Tongue (tissue), 2 donors: ENCODE measurements around the gene BMP8B. TPM values are rescaled to one million over a fixed set of nuclear protein-coding genes. Genes with fewer than 3 reads are reported as not detected.

Experiments used
- DNase-seq: peaks from one replicate; pipeline ENCODE4 v3.0.0-alpha.2; 2015
- total RNA-seq: library from RNA; depleted of rRNA; stranded (reverse); fragments of >200 nt; gene quantifications from one replicate; pipeline ENCODE4 v1.2.3, GENCODE V29; 2014

The BMP8B gene
- total RNA-seq, 1 donor from 2014 or later: 2.7 TPM

GRCh38 chr1:39758556-39759435 lies 29.9 kb downstream of the BMP8B start:
- no peak for DNase-seq

GRCh38 chr1:39757501-39757900 lies 31.2 kb downstream of the BMP8B start:
- DNase-seq: no peak

DNA sequence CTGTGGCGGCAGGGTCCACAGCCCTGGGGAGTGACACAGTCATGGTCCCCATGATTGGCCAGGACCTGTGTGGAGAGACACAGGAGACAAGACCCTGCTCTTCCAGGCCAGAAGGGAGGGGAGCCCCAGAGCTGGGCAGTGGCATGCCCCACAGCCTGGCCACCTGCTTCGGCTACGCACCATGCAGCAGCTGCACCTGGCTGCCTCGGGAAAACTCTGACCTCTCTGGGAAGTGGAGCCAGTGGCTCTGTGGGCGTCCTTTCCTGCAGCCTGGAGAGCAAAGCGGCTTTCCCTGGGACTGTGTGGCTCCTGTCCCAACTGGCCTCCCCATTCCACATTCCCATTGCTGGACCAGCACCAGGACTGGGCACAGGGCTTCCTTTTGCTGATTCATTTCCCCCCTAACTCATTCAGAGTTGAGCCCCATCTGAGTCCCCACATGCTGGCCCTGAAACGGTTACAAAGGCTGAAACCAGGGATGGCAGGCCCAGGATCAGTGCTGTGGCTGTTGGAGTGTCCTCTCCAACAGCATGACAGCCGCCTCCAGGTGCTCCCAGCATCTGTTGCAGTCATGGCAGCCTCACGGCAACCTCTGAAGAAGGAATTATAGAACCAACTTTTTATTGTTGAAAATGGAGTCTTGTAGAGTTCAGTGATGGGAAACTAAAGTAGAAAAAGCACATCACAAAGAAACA lies 32.6 kb downstream of the BMP8B start:
- DNase-seq: no peak

DNA sequence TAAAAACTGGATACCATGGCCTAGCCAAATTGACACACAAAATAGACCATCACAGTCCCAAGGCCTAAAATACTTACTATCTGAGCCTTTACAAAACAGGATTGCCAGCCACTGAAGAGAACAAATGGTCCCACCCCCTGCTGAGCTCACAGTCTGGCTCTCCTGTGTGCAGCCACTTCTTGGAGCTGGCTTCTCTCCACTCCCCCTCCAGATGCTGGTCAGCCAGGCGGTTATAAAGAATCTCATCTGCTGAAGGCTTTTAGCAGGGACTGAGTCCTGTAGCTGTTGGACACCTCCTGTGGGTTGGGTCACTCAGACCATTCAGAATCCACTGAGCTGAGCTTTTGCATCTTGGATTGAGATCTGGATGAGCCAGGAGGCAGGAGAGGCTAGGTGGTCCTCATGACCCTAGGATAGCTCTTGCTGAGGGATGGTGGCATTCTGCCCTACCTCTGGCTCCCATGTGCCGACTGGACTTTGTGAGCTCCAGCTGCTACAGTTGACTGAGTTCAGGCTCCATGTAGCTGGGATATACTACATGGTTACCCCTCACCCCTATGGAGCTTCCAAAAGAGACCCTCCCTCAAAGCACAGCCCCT lies 33.7 kb downstream of the BMP8B start:
- DNase-seq: no peak

- no peak for DNase-seq
These were observed 34.6 kb downstream of the BMP8B start for GRCh38 chr1:39754026-39754570.

- DNase-seq: no peak
These were observed 35.3 kb downstream of the BMP8B start for GRCh38 chr1:39753132-39754025.

- DNase-seq: no peak
These were observed 36.0 kb downstream of the BMP8B start for GRCh38 chr1:39752703-39753102.

DNA sequence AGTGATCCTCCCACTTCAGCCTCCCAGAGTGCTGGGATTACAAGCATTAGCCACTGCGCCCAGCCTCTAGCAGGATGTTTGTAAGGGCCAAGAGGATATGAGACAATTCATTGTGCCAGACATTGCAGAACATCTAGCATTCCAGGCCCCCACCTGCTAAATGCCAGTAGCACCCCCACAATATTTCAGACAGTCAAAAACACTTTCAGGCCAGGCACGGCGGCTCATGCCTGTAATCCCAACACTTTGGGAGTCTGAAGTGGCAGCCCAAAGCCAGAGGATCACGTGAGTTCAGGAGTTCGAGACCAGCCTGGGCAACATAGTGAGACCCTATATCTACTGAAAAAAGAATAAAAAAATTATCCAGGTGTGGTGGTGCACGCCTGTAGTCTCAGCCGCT lies 37.1 kb downstream of the BMP8B start:
- DNase-seq: no peak

GRCh38 chr1:39745016-39745670 lies 43.5 kb downstream of the BMP8B start:
- DNase-seq: no peak

- DNase-seq: peak; percentile 96
These were observed 49.9 kb downstream of the BMP8B start, which contains the start of gene PPIE for GRCh38 chr1:39738622-39739366. PPIE (plus strand) TSS chr1:39738882; CDS start chr1:39738901, 19 bp downstream.

DNA sequence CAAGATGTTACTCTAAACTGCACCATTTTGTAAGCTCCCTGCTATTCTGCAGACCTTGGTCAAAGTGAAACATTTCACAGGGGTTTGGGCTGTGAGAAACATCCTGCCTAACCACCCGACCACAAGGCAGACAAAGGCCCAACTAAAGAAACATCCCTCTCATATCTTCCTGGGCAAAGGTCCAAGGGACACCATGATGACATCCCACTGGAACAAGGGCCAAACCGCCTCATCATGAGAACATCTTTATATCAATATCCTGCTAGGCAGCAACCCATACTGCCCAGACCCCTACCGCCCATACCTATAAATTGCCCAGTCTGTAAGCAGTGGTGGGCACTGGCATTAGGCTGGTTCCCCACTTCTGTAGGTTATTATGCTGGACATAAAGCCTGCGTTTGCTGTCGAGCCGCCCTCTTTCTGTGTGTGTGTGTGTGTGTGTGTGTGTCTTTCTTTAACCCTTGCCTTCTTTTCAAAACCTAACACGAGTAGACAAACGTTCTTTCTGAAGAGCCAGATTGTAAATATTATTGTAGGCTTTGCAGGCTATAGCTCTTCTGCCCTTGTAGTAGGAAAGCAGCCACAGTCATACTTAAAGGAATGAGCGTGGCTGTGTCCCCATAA lies 51.0 kb downstream of the BMP8B start:
- peak; percentile 6 for DNase-seq

- DNase-seq: no peak
These were observed 52.9 kb downstream of the BMP8B start for GRCh38 chr1:39735731-39736130.

DNA sequence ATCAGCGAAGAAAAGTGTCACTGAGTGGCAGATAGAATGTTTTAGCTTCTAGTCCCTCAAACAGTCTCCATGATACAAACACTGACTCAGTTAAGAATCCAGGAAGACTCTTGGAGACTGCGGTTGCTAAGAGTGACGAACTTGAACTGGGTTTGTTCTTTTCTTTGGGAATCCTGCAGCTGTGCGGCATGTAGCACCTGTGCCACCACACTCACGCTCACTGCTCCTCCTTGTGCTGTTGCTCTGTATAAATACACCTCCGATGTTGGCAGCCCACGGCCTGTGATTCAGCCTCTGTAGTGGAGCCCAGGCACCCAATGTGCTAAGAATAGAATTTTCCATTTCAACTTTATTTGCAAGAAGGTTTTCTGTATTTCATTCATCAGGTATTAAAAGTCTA lies 55.5 kb downstream of the BMP8B start:
- DNase-seq: no peak

GRCh38 chr1:39732730-39733129 lies 55.9 kb downstream of the BMP8B start:
- no peak for DNase-seq

DNA sequence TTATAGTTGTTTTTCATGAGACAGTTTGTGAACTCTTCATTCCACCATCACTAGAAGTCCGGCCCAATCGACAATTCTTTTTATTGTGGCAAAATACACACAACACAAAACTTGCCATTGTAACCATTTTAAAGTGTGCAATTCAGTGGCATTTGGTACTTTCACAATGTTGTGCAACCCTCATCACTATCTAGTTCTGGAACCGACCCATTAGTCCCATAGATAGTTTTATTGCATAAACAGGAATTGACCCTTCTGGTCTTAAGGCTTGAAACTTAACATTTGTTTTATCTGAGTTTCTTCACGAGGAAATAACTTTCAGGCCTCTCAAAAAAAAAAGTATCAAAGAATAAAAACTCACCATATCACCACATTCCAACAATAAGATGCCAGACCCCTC lies 58.8 kb downstream of the BMP8B start:
- no peak for DNase-seq

- no peak for DNase-seq
These were observed 59.6 kb downstream of the BMP8B start for GRCh38 chr1:39729030-39729429.

DNA sequence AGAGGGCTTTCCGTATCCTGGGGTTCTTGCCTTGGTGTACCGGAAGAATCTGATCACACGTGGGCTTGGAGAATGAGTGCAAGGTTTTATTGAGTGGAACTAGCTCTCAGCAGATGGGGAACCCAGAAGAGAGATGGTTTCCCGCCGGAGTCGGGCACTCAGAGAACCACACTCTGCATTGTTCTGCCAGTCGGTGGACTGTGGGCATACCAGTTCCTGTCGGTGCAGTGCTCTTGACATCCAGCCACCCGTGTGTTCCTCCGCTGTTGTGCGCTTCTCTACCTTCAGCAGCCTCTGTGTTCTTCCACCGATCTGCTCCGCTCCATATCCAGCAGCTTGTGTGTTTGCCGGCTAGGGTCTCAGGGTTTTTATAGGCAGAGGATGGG lies 60.7 kb downstream of the BMP8B start:
- no peak for DNase-seq

DNA sequence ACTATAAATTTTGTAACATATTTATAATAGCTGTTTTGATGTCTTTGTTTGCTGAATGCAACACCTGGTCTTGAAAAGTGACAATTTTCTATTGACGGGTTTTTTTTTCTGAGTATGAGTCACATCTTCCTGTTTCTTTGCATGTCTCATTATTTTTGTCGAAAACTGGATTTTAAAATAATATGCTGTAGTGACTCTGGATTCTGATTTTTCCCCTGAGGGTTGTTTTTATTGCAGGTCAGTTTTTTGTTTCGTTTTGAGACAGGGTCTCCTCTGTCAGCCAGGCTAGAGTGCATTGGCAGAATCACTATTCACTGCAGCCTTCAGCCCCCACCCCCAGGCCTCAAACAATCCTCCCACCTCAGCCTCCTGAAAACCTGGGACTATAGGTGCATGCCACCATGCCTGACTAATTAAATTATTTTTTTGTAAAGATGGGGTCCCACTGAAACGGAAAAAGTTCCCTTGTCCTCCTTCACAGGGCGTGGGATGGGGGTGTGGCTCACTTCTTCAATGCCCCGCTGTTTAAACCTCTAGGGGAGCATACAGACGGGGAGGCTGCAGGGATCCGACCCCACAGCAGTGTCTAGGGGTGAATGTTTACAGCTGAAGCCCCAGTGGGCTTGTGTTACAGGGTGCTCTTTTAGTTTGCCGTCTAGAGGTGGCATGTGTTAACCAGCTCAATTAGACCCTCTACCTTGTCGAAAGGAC lies 61.3 kb downstream of the BMP8B start:
- no peak for DNase-seq

DNA sequence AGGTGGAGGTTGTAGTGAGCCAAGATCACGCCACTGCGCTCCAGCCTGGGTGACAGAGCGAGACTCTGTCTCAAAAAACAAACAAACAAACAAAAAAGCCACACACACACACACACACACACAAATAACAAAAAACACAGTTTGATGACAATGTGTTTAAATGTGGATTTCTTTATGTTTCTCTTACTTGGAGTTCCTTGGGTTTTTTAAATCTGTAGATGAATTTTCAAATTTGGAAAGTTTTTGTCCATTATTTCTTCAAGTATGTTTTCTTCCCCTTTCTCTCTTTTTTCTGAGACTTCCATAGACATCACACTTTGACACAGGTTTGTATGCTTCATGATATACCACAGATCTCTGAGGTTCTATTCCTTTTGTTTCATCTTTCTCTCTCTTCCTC lies 62.1 kb downstream of the BMP8B start:
- DNase-seq: no peak
